SK-N-MC (cell line): ENCODE results near the gene FSTL4.
"Not testable (repeated sequence)": the region's sequence is repeated elsewhere in the genome, so short reads cannot be mapped to it uniquely, and the experiment has no call there.

Experiments
- DNase-seq: peaks from one replicate; pipeline ENCODE4 v3.0.0-alpha.2; 2011; ENCODE audit warnings: low read depth, low spot score
- H3K27ac ChIP-seq: fragments of 200-600 bp; sonication (generic); 2 replicates; pipeline ENCODE4 v1.5.1; 2016; ENCODE audit warnings: mixed run types
- H3K36me3 ChIP-seq: fragments of 200-600 bp; sonication (generic); 2 replicates; pipeline ENCODE4 v1.6.1; 2017; ENCODE audit warnings: antibody characterized with exemption, low read length, mixed read lengths; ENCODE audit not compliant: insufficient read depth
- H3K4me3 ChIP-seq: fragments of 200-600 bp; sonication (generic); 2 replicates; pipeline ENCODE4 v1.5.1; 2016
- H3K9ac ChIP-seq: fragments of 200-600 bp; sonication (generic); 2 replicates; pipeline ENCODE4 v1.8.0; 2017; ENCODE audit warnings: mixed run types, mixed read lengths; ENCODE audit not compliant: insufficient read length
- H3K9me3 ChIP-seq: fragments of 200-600 bp; sonication (generic); 2 replicates; pipeline ENCODE4 v1.6.1; 2017; ENCODE audit warnings: low read depth, mild to moderate bottlenecking, antibody characterized with exemption, low read length, moderate library complexity, mixed read lengths
- EZH2 ChIP-seq: fragments of 200-600 bp; sonication (generic); IDR thresholded peaks from one replicate; pipeline ENCODE4 v1.6.1; 2017; ENCODE audit warnings: antibody characterized with exemption
- FOXP2 ChIP-seq: optimal IDR thresholded peaks from 2 replicates; pipeline ENCODE3; 2011; ENCODE audit warnings: mild to moderate bottlenecking, moderate library complexity; ENCODE audit not compliant: insufficient read depth; ENCODE audit errors: extremely low read length, control extremely low read depth
- POLR2AphosphoS5 ChIP-seq: IDR thresholded peaks from 2 replicates; pipeline ENCODE4 v1.6.1; 2012; ENCODE audit warnings: mild to moderate bottlenecking, low read depth, low read length, borderline replicate concordance

The FSTL4 gene

GRCh38 chr5:133556551-133556950, 55.8 kb downstream of the FSTL4 start:
- Histone ChIP-seq H3K36me3 (no peaks in the 10 kb centered on the region), H3K27ac (no peak overlapping the region), H3K4me3 (no peak overlapping the region), H3K9me3 (no peaks in the 10 kb centered on the region), H3K9ac (no peak overlapping the region)
- no peak for DNase-seq
- TF ChIP-seq POLR2AphosphoS5 (no peak), EZH2 (no peak), FOXP2 (no peak)

DNA sequence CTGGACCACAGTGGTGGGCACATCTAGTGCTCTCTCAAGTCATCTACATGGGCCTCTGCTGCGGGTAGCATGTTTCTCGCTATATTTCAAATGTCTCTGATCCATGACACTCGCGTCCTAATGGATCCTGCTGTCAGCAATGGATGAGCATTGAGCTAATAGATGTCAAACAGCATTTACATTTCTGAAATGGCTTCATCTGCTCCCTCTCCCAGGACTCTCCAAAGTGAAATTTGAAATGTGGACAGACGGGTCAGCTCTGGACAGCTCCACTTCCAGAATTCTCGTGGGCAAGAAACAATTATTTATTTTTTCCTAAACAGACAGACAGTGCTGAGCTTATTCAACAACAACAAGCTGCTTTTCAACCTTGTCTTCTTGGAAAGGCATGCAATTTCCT, 58.1 kb downstream of the FSTL4 start:
- no peak overlapping the region for H3K9ac ChIP-seq
- DNase-seq = no peak
- no peaks in the 10 kb centered on the region for H3K36me3 ChIP-seq
- no peak for TF ChIP-seq EZH2
- no peak for TF ChIP-seq FOXP2
- TF ChIP-seq POLR2AphosphoS5 = no peak
- no peak overlapping the region for H3K27ac ChIP-seq
- no peaks in the 10 kb centered on the region for H3K9me3 ChIP-seq
- no peak overlapping the region for H3K4me3 ChIP-seq

DNA sequence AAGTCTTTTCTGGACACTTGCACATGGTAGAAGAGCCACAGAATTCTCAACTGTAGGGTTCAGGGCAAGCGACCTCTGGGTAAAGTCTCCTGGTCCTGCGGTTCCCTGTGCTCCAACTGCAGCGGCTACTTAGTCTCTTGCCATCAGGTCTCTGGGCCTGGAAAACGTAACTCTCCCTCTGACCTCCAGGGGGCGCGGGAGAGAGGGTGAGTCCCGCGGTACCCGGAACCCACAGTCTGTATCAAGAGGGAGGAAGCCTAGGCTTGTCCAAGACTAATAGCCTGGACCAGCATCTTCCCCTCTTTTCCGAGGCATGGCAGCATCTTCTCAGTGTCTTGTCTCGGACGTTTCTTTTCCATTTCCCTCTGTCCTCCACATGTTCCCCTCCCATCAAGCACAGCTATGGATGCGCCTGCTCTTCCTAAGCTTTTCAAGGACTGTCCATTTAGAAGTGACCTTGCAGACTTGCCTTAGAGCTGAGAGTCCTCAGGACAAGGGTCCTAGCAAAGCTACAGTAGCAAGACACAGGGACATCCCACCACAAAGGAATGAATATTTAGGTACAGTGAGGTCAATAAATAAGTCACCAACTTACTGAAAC, 59.3 kb downstream of the FSTL4 start:
- Histone ChIP-seq H3K9me3 (no peaks in the 10 kb centered on the region), H3K36me3 (no peaks in the 10 kb centered on the region), H3K9ac (no peak overlapping the region), H3K4me3 (no peak overlapping the region), H3K27ac (no peak overlapping the region)
- TF ChIP-seq POLR2AphosphoS5 (no peak), EZH2 (no peak), FOXP2 (no peak)
- DNase-seq = no peak

- TF ChIP-seq POLR2AphosphoS5 (no peak), EZH2 (no peak), FOXP2 (no peak)
- DNase-seq = no peak
- no peak overlapping the region for H3K4me3 ChIP-seq
- no peaks in the 10 kb centered on the region for H3K36me3 ChIP-seq
- no peak overlapping the region for H3K27ac ChIP-seq
- H3K9me3 ChIP-seq = no peaks in the 10 kb centered on the region
- no peak overlapping the region for H3K9ac ChIP-seq
Measured at GRCh38 chr5:133546500-133546899, 65.8 kb downstream of the FSTL4 start.

- Histone ChIP-seq H3K27ac (no peak overlapping the region), H3K9ac (no peak overlapping the region), H3K4me3 (no peak overlapping the region), H3K36me3 (no peaks in the 10 kb centered on the region), H3K9me3 (no peaks in the 10 kb centered on the region)
- DNase-seq = no peak
- no peak for TF ChIP-seq POLR2AphosphoS5
- TF ChIP-seq EZH2 = no peak
- no peak for TF ChIP-seq FOXP2
Measured at GRCh38 chr5:133544346-133544745, 68.0 kb downstream of the FSTL4 start.

DNA sequence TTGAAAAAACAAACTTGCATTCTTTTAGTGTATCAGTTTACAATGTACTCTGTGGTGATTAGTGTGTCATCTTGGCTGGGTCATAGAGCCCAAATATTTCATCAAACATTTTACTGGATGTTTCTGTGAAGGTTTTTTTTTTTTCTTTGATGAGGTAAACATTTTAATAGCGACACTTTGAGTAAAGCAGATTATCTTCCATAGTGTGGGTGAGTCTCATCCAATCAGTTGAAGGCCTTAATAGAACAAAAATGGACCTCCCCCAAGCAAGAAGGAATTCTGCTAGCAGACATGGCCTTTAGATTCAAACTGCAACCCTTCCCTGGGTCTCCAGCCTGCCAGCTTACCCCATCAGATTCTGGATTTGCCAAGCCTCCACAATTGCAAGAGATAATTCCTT, 72.5 kb downstream of the FSTL4 start:
- Histone ChIP-seq H3K9ac (no peak overlapping the region), H3K9me3 (no peaks in the 10 kb centered on the region), H3K27ac (no peak overlapping the region), H3K4me3 (no peak overlapping the region), H3K36me3 (no peaks in the 10 kb centered on the region)
- DNase-seq = no peak
- no peak for TF ChIP-seq POLR2AphosphoS5
- no peak for TF ChIP-seq EZH2

- Histone ChIP-seq H3K4me3 (no peak overlapping the region), H3K27ac (no peak overlapping the region), H3K9ac (no peak overlapping the region), H3K36me3 (no peaks in the 10 kb centered on the region), H3K9me3 (no peaks in the 10 kb centered on the region)
- TF ChIP-seq EZH2 = no peak
- TF ChIP-seq POLR2AphosphoS5 = no peak
- TF ChIP-seq FOXP2 = no peak
- no peak for DNase-seq
Measured at GRCh38 chr5:133538718-133539117, 73.6 kb downstream of the FSTL4 start.

- not testable (repeated sequence) for H3K9ac ChIP-seq, H3K27ac ChIP-seq, H3K9me3 ChIP-seq, DNase-seq, H3K36me3 ChIP-seq, H3K4me3 ChIP-seq
Measured at GRCh38 chr5:133535241-133535929, 77.0 kb downstream of the FSTL4 start.

DNA sequence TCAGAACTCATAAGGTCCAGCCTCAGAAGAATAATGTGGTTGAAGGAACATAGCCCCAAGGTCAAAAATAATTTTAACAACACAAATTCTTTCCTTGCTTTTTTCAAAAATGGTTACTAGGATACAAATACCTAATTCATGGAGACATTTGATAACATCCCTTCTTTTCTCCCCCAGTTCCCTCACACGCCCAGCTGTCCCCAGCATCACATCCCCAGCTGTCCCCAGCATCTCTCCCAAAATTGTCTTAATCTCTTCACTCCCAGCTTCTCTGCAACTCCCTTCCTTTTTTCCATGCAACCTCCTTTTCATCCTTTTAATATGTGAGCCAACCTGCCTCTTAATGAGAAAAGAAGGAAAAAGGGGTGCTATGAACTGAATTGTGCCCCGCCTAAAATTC, 77.8 kb downstream of the FSTL4 start:
- Histone ChIP-seq H3K9ac (no peak overlapping the region), H3K27ac (no peak overlapping the region), H3K9me3 (no peaks in the 10 kb centered on the region), H3K36me3 (no peaks in the 10 kb centered on the region), H3K4me3 (no peak overlapping the region)
- no peak for TF ChIP-seq FOXP2
- TF ChIP-seq POLR2AphosphoS5 = no peak
- no peak for TF ChIP-seq EZH2
- DNase-seq = no peak
